Measurements from ENCODE around the gene GRIN2A. TPM values are rescaled to one million over a fixed set of nuclear protein-coding genes. Genes with fewer than 3 reads are reported as not detected.

Gene GRIN2A
- total RNA-seq, 1 experiment from 2014 or later, result not detected

DNA sequence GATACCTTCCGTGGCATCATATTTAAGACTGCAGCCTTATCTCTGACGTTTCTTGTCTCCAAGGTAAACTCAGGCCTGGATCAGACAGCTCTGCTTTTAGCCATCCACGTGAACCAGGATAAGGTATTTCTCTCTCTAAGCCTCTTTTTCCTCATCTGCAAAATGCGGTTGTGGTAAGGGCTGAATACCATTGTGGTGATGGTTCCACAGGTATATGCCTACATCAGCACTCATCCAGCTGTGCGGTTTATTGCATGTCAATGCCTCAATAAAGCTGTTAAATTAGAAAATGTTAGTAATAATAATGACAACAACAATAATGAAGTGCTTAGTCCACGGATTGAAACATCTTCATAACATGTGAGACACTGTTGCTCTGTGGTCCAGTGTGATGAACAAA lies 104.4 kb downstream of the GRIN2A start:
- TF ChIP-seq, protein P1, sequence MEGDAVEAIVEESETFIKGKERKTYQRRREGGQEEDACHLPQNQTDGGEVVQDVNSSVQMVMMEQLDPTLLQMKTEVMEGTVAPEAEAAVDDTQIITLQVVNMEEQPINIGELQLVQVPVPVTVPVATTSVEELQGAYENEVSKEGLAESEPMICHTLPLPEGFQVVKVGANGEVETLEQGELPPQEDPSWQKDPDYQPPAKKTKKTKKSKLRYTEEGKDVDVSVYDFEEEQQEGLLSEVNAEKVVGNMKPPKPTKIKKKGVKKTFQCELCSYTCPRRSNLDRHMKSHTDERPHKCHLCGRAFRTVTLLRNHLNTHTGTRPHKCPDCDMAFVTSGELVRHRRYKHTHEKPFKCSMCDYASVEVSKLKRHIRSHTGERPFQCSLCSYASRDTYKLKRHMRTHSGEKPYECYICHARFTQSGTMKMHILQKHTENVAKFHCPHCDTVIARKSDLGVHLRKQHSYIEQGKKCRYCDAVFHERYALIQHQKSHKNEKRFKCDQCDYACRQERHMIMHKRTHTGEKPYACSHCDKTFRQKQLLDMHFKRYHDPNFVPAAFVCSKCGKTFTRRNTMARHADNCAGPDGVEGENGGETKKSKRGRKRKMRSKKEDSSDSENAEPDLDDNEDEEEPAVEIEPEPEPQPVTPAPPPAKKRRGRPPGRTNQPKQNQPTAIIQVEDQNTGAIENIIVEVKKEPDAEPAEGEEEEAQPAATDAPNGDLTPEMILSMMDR (IDR thresholded peaks at IDR 0.05; ENCODE audit: unreplicated experiment), result no peak
- Mint-ChIP-seq H3K27ac (ENCODE audit: low read depth, unreplicated experiment) (no peak overlapping the region), H3K4me1 (ENCODE audit: insufficient read depth, unreplicated experiment) (peaks cover 8% of the 10 kb centered on the region), H3K4me3 (ENCODE audit: unreplicated experiment) (no peak overlapping the region), H3K36me3 (ENCODE audit: insufficient read depth, unreplicated experiment) (no peaks in the 10 kb centered on the region), H3K9me3 (ENCODE audit: unreplicated experiment) (peaks cover 31% of the 10 kb centered on the region), H3K27me3 (ENCODE audit: insufficient read depth, unreplicated experiment) (no peaks in the 10 kb centered on the region)
- BruUV-seq (replicated peaks), result no TSS peak
- ChIA-PET CTCF (interaction anchor here (0.6 kb wide), 1 partner anchor 161 kb away, joined by 3 read pairs; no protein-coding TSS in a partner anchor), POLR2A (interaction anchor here (0.5 kb wide), 1 partner anchor 81 kb away, joined by 3 read pairs; no protein-coding TSS in a partner anchor)
- intact Hi-C loops (cut with micrococcal nuclease), result no loop called here
- DNase-seq (ENCODE audit: unreplicated experiment), result peak; percentile 18

DNA sequence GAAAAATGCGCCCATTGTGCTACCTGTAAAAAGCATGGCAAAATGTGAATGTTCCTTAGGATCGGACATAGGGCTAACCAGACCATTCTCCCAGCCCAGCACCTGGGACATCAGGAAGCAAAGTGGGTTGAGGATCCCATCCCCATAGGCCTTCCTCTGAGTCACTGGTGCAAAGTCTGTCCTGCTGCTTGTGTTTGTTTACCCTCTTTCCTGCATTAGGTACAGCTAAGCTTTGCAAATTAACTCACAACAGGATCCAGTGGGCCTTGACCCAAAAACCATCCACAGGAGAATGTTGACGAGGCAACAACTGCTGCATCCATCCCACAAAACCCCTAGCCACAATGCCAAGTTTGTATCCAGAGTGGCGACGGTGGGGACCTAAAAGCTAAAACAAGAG lies 106.2 kb downstream of the GRIN2A start:
- POLR2A ChIA-PET, result no interaction called here
- no peaks in the 10 kb centered on the region for H3K27me3 Mint-ChIP-seq (ENCODE audit: insufficient read depth, unreplicated experiment)
- H3K27ac Mint-ChIP-seq (ENCODE audit: low read depth, unreplicated experiment), result no peak overlapping the region
- no peak overlapping the region for H3K4me3 Mint-ChIP-seq (ENCODE audit: unreplicated experiment)
- intact Hi-C loops (cut with micrococcal nuclease), result no loop called here
- DNase-seq (ENCODE audit: unreplicated experiment), result no peak
- H3K9me3 Mint-ChIP-seq (ENCODE audit: unreplicated experiment), result peaks cover 31% of the 10 kb centered on the region
- H3K36me3 Mint-ChIP-seq (ENCODE audit: insufficient read depth, unreplicated experiment), result no peaks in the 10 kb centered on the region
- CTCF ChIA-PET, result interaction anchor here (0.6 kb wide), 1 partner anchor 439 kb away, joined by 5 read pairs; no protein-coding TSS in a partner anchor
- BruUV-seq (replicated peaks), result no TSS peak
- TF ChIP-seq, protein P1 (IDR thresholded peaks at IDR 0.05; ENCODE audit: unreplicated experiment), result no peak
- peaks cover 8% of the 10 kb centered on the region for H3K4me1 Mint-ChIP-seq (ENCODE audit: insufficient read depth, unreplicated experiment)

DNA sequence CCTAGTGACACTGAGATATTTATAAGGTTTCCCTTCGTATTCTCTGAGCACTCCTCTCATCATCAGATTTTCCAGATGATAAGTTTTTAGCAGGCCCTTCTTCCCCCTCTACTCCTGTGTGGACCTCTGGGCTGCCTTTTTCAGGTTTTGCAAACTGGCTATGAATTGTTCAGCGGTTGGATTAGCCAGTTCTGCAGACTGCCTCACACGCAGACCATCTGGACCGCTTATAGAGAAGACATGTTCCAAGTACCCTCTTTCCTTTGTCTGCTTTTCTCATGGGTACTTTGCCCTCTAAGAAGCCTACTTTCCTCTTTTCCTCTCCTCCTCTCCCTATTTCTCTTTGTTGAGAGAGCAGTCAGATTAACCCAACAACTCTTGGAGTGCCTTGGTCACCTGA lies 111.6 kb downstream of the GRIN2A start:
- Mint-ChIP-seq H3K4me1 (ENCODE audit: insufficient read depth, unreplicated experiment) (no peaks in the 10 kb centered on the region), H3K4me3 (ENCODE audit: unreplicated experiment) (no peak overlapping the region), H3K36me3 (ENCODE audit: insufficient read depth, unreplicated experiment) (no peaks in the 10 kb centered on the region), H3K27ac (ENCODE audit: low read depth, unreplicated experiment) (no peak overlapping the region), H3K9me3 (ENCODE audit: unreplicated experiment) (peaks cover 20% of the 10 kb centered on the region), H3K27me3 (ENCODE audit: insufficient read depth, unreplicated experiment) (no peaks in the 10 kb centered on the region)
- BruUV-seq (replicated peaks), result no TSS peak
- ChIA-PET POLR2A (no interaction called here), CTCF (no interaction called here)
- intact Hi-C loops (cut with micrococcal nuclease), result no loop called here
- TF ChIP-seq, protein P1 (IDR thresholded peaks at IDR 0.05; ENCODE audit: unreplicated experiment), result no peak
- no peak for DNase-seq (ENCODE audit: unreplicated experiment)

DNA sequence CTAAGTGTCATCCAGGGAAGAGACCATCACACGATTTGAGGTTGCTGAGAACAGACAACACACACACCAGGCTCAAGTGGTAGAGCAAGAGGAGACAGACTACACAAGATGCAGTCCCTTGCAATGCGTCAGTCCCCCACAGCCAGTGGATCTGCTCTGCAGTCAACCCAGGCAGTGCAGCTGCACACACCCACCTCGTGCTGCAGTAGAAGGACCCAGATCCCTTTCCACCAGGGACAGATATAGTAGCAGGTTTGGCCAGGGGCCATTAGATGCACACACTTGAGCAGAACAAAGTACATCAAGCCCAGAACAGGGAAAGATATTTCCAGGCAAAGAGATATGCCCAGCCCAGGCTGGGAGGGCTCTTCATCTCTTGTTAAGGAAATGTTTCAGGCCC lies 112.9 kb downstream of the GRIN2A start:
- ChIA-PET POLR2A (no interaction called here), CTCF (interaction anchor here (0.6 kb wide), 1 partner anchor 1187 kb away, joined by 3 read pairs; the partner anchor contains the start of gene SOCS1)
- DNase-seq (ENCODE audit: unreplicated experiment), result no peak
- H3K27me3 Mint-ChIP-seq (ENCODE audit: insufficient read depth, unreplicated experiment), result no peaks in the 10 kb centered on the region
- peaks cover 24% of the 10 kb centered on the region for H3K9me3 Mint-ChIP-seq (ENCODE audit: unreplicated experiment)
- BruUV-seq (replicated peaks), result no TSS peak
- H3K27ac Mint-ChIP-seq (ENCODE audit: low read depth, unreplicated experiment), result no peak overlapping the region
- no peak overlapping the region for H3K4me3 Mint-ChIP-seq (ENCODE audit: unreplicated experiment)
- TF ChIP-seq, protein P1 (IDR thresholded peaks at IDR 0.05; ENCODE audit: unreplicated experiment), result no peak
- H3K36me3 Mint-ChIP-seq (ENCODE audit: insufficient read depth, unreplicated experiment), result no peaks in the 10 kb centered on the region
- intact Hi-C loops (cut with micrococcal nuclease), result no loop called here
- no peaks in the 10 kb centered on the region for H3K4me1 Mint-ChIP-seq (ENCODE audit: insufficient read depth, unreplicated experiment)

All from MCF 10A (cell line).